Progenitor cell of endocrine pancreas (in vitro differentiated cells): ENCODE results near the gene B4GALT5. TPM values are rescaled to one million over a fixed set of nuclear protein-coding genes. Genes with fewer than 3 reads are reported as not detected.

Source experiments
- DNase-seq: peaks from one replicate; pipeline ENCODE4 v3.0.0; 2021; ENCODE audit warnings: low spot score; ENCODE audit not compliant: unreplicated experiment
- H3K27ac Mint-ChIP-seq: 2 replicates; pipeline ENCODE4 v1.8.0; 2021; ENCODE audit warnings: mild to moderate bottlenecking, moderate library complexity, mixed read lengths
- H3K27me3 Mint-ChIP-seq: 2 replicates; pipeline ENCODE4 v1.8.0; 2021; ENCODE audit warnings: mixed read lengths
- H3K36me3 Mint-ChIP-seq: 2 replicates; pipeline ENCODE4 v1.8.0; 2022; ENCODE audit warnings: mixed read lengths; ENCODE audit not compliant: insufficient read depth
- H3K4me1 Mint-ChIP-seq: 2 replicates; pipeline ENCODE4 v1.8.0; 2021; ENCODE audit warnings: low read depth, mixed read lengths
- H3K4me3 Mint-ChIP-seq: 2 replicates; pipeline ENCODE4 v1.8.0; 2021; ENCODE audit warnings: low read depth, mild to moderate bottlenecking, moderate library complexity, mixed read lengths
- H3K9me3 Mint-ChIP-seq: 2 replicates; pipeline ENCODE4 v1.8.0; 2021; ENCODE audit warnings: low read depth, mixed read lengths
- total RNA-seq: library from RNA; stranded (reverse); gene quantifications from 2 replicates; pipeline ENCODE4 v1.2.1, GENCODE V29; 2021
- TF ChIP-seq, protein P1 (sequence below): fragments of 200-600 bp; sonication (generic); IDR thresholded peaks from one replicate; pipeline ENCODE4 v1.5.0; 2021; ENCODE audit warnings: antibody characterized with exemption, mild to moderate bottlenecking; ENCODE audit not compliant: unreplicated experiment

B4GALT5 gene
- total RNA-seq, 1 donor from 2014 or later, result 58.6 TPM

DNA sequence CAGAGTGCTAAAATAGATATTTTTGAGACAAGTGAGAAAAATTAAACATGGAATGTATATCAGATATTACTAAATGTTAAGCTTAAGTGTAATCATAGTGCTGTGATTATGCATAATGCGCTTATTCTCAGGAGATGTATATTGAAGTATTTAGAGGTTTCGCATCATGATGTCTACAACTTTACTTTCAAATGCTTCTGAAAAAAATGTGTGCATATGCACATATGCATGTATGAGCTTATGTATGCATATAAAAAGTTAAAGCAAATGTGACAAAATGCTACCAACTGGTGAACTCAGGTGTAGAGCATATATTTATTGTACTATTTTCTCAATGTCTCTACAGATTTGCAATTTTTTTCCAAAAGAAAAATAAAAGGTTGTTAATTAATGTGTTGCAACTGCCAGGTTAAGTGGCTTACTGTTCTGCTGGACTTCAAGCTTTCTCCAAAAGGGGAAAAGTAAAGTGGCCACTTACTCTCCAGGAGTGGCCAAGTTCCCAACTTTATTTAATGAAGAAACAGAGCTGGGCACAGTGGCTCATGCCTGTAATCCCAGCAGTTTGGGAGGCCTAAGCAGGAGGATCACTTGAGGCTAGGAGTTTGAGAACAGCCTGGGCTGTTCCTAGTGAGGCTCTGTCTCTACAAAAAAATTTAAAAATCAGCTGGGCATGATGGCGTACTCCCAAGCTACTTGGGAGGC, 48.9 kb downstream of the B4GALT5 start:
- Mint-ChIP-seq H3K4me1 (peaks cover 20% of the 10 kb centered on the region), H3K4me3 (no peak overlapping the region), H3K36me3 (no peaks in the 10 kb centered on the region), H3K27me3 (no peaks in the 10 kb centered on the region), H3K9me3 (no peaks in the 10 kb centered on the region), H3K27ac (no peak overlapping the region)
- DNase-seq, result no peak
- TF ChIP-seq, protein P1, sequence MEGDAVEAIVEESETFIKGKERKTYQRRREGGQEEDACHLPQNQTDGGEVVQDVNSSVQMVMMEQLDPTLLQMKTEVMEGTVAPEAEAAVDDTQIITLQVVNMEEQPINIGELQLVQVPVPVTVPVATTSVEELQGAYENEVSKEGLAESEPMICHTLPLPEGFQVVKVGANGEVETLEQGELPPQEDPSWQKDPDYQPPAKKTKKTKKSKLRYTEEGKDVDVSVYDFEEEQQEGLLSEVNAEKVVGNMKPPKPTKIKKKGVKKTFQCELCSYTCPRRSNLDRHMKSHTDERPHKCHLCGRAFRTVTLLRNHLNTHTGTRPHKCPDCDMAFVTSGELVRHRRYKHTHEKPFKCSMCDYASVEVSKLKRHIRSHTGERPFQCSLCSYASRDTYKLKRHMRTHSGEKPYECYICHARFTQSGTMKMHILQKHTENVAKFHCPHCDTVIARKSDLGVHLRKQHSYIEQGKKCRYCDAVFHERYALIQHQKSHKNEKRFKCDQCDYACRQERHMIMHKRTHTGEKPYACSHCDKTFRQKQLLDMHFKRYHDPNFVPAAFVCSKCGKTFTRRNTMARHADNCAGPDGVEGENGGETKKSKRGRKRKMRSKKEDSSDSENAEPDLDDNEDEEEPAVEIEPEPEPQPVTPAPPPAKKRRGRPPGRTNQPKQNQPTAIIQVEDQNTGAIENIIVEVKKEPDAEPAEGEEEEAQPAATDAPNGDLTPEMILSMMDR, result no peak

DNA sequence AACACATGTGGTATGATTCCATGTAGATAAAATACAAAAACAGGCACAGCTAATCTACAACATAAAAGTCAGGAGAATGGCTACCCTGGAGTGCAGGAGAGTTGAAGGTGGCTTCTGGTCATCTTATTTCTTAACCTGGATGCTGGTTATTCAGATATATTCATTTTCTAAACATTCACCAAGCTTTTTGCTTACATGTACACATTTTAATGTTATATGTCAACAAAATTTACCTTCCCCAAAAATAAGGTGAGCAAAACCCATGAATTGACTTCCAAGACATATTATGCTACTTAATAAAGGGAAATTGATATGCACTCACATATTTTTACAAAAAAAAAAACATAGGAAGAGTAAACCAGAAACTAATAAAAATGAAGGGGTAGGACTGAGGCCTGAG, 50.6 kb downstream of the B4GALT5 start:
- H3K4me3 Mint-ChIP-seq, result no peak overlapping the region
- H3K9me3 Mint-ChIP-seq, result no peaks in the 10 kb centered on the region
- no peaks in the 10 kb centered on the region for H3K36me3 Mint-ChIP-seq
- H3K4me1 Mint-ChIP-seq, result peaks cover 13% of the 10 kb centered on the region
- TF ChIP-seq, protein P1, result no peak
- no peak overlapping the region for H3K27ac Mint-ChIP-seq
- DNase-seq, result no peak
- no peaks in the 10 kb centered on the region for H3K27me3 Mint-ChIP-seq

DNA sequence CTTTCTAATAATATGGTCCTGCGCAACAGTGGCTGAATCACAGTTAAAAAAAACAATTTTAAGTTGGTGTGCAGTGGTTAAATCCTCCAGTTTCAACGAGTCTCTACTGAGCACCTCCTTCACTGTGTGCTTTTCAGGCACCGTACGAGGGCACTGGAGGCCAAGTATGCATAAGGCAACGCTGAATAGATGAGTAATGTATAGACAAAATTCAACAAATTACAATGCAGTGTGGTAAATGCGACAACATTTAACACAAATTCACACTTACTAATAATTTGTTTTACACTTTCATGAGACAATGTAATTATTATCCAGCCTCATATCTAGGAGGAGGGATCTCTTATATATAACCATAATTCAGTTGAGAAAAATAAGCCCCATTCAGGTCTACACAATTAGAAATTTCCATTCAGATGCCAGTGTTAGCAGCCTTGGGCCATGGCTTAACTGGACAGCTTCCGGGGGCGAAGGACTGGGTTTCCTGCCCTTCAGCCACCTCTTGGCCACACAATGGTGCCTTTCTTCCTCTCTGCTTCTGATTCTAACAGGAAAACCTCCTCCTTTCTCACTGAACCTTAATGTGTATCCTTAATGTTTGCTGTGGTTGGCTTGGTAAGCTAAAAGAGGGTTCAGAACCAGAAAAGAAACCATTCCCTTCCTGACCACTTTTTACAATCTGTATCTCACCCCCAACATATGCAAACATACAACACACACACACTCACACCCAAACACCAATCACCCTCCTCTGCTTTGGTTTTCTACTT, 51.9 kb downstream of the B4GALT5 start:
- no peak for DNase-seq
- no peaks in the 10 kb centered on the region for H3K9me3 Mint-ChIP-seq
- H3K27me3 Mint-ChIP-seq, result no peaks in the 10 kb centered on the region
- no peak overlapping the region for H3K27ac Mint-ChIP-seq
- H3K36me3 Mint-ChIP-seq, result no peaks in the 10 kb centered on the region
- peaks cover 12% of the 10 kb centered on the region for H3K4me1 Mint-ChIP-seq
- no peak overlapping the region for H3K4me3 Mint-ChIP-seq
- TF ChIP-seq, protein P1, result no peak

DNA sequence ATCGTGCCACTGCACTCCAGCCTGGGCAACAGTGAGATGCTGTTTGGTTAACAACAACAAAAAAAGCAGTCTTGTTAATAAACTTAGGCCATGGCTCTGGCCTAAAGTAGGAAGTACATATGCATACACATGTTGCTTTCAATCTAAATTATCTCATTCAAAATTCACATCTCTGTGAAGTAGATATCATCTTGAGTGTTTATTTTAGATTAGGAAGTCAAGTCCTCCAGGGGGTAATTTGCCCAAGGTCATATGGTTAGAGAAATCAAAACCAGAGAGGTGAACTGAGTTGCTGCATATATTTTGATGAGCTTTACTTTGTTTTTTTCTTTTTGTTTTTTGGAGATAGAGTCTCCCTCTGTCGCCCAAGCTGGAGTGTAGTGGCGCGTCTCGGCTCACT, 52.8 kb downstream of the B4GALT5 start:
- DNase-seq, result no peak
- Mint-ChIP-seq H3K4me1 (peaks cover 14% of the 10 kb centered on the region), H3K27me3 (no peaks in the 10 kb centered on the region), H3K9me3 (no peaks in the 10 kb centered on the region), H3K4me3 (no peak overlapping the region), H3K27ac (no peak overlapping the region), H3K36me3 (peaks cover 6% of the 10 kb centered on the region)
- TF ChIP-seq, protein P1, result no peak

DNA sequence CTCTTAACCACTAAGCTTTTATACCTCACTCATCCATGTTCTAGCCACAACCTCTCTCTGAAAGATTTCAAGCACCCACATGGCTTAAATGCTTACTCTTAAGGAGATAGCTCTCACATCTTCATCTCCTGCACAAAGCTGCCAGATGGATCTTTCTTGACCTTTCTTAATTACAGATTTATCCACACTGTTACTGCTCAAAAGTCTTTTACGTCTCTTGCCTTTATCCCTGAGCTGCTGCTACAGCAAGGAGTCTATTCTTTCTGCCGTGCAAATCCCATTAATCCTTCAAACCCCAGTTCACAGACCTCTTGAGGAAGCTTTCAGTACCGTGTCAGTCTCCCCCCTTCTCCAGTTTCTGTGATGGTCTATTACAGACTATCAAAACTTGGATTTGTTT, 54.6 kb downstream of the B4GALT5 start:
- Mint-ChIP-seq H3K4me3 (no peak overlapping the region), H3K36me3 (peaks cover 12% of the 10 kb centered on the region), H3K9me3 (no peaks in the 10 kb centered on the region), H3K27ac (no peak overlapping the region), H3K27me3 (no peaks in the 10 kb centered on the region), H3K4me1 (peaks cover 19% of the 10 kb centered on the region)
- no peak for DNase-seq
- TF ChIP-seq, protein P1, result no peak
